Measurements from ENCODE around the gene EXOC7.
A peak's percentile ranks its signal among the peaks of the same experiment; 100 is the strongest.

The EXOC7 gene

DNA sequence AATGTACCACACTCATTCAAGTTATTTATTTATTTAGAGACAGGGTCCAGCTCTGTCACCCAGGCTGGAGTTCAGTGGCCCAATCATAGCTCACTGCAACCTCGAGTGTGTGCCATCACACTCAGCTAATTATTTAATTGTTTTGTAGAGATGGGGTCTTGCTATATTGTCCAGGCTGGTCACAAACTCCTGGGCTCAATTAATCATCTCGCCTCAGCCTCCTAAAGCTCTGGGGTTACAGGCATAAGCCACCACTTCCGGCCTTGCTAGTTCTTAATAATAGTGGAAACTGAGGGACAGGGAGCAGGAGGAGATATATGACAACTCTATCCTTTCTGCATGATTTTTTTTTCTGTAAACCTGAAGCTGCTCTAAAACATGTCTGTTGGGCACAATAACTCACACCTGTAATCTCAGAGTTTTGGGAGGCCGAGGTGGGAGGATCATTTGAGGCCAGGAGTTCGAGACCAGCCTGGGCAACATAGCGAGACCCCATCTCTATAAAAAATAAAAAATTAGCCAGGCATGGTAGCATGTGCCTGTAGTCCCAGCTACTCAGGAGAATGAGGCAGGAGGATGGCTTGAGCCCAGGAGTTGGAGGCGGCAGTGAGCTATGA, 11.7 kb upstream of the EXOC7 start:
- no peaks in the 10 kb centered on the region for H3K9me3 ChIP-seq (ENCODE audit: low read depth, low read length)
- no peaks in the 10 kb centered on the region for H3K36me3 ChIP-seq (ENCODE audit: insufficient read depth, low read length)
- TF ChIP-seq FOXP2 (optimal IDR thresholded peaks at IDR 0.05; ENCODE audit: control extremely low read depth, extremely low read length, insufficient read depth) = no peak
- no peak for TF ChIP-seq POLR2AphosphoS5 (IDR thresholded peaks at IDR 0.05; ENCODE audit: borderline replicate concordance, low read depth, low read length)
- no peak for TF ChIP-seq EZH2 (IDR thresholded peaks at IDR 0.05)

DNA sequence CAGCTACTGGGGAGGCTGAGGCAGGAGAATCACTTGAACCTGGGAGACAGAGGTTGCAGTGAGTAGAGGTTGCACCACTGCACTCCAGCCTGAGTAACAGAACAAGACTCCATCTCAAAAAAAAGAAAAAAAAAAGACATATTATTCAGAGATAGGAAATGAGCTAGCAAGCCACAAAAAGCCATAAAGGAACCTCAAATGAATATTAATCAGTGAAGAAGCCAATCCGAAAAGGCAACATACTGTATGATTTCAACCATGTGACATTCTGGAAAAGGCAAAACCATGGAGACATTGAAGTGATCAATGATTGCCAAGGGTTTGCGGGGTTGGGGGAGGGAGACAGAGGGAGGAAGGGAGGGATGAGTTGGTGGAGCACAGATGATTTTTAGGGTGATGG, 8.4 kb upstream of the EXOC7 start:
- Histone ChIP-seq H3K27ac (peak overlapping the region; percentile 72), H3K4me3 (no peak overlapping the region; the same call in 1 of the 2 replicates), H3K36me3 (ENCODE audit: insufficient read depth, low read length) (no peaks in the 10 kb centered on the region), H3K9ac (ENCODE audit: insufficient read length) (no peak overlapping the region), H3K9me3 (ENCODE audit: low read depth, low read length) (no peaks in the 10 kb centered on the region)
- DNase-seq (ENCODE audit: low read depth, low spot score) = peak; percentile 52
- TF ChIP-seq FOXP2 (optimal IDR thresholded peaks at IDR 0.05; ENCODE audit: control extremely low read depth, extremely low read length, insufficient read depth) (no peak), POLR2AphosphoS5 (IDR thresholded peaks at IDR 0.05; ENCODE audit: borderline replicate concordance, low read depth, low read length) (no peak), EZH2 (IDR thresholded peaks at IDR 0.05) (no peak)

More for the DNA sequence above, 11.7 kb upstream of the EXOC7 start:
- Histone ChIP-seq H3K9ac (ENCODE audit: insufficient read length) (no peak overlapping the region), H3K4me3 (no peak overlapping the region), H3K27ac (no peak overlapping the region)
- DNase-seq (ENCODE audit: low read depth, low spot score) = no peak

DNA sequence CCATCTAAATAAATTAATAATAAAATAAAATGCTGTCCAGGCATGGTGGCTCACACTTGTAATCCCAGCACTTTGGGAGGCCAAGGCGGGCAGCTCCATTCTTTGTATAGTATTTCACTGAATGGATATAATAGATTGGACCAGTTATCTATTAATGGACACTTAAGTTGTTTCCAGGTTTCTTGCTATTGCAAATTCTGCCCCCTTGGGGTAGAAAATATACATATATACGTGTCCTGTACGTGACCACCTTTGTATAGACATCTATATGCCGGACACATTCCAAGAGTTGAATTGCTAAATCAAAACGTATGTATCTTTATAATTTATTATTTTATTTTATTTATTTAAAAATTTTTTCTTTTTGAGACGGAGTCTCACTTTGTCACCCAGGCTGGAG, 3.9 kb upstream of the EXOC7 start:
- TF ChIP-seq POLR2AphosphoS5 (IDR thresholded peaks at IDR 0.05; ENCODE audit: borderline replicate concordance, low read depth, low read length) = no peak
- TF ChIP-seq FOXP2 (optimal IDR thresholded peaks at IDR 0.05; ENCODE audit: control extremely low read depth, extremely low read length, insufficient read depth) = no peak
- no peak for TF ChIP-seq EZH2 (IDR thresholded peaks at IDR 0.05)
- no peaks in the 10 kb centered on the region for H3K9me3 ChIP-seq (ENCODE audit: low read depth, low read length)
- no peak overlapping the region for H3K4me3 ChIP-seq
- DNase-seq (ENCODE audit: low read depth, low spot score) = no peak
- H3K9ac ChIP-seq (ENCODE audit: insufficient read length) = no peak overlapping the region
- no peak overlapping the region for H3K27ac ChIP-seq
- no peaks in the 10 kb centered on the region for H3K36me3 ChIP-seq (ENCODE audit: insufficient read depth, low read length)

DNA sequence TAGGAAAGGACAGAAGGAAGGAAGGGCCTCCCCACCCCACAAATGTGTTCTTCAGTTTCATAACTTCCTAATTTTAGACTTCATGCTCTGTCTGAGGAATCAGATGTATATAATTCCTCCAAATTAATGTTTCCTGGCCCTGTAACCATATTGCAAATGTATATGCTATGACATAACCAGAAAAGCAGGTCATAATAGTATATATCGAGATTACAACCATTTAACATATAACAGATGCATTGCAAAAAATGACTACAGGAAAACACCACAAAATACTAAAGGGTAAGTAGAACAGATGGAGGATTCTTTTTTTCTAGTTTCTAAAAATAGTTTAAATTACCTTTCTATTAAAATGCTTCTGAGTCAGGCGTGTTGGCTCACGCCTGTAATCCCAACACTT, 3.1 kb upstream of the EXOC7 start:
- Histone ChIP-seq H3K9me3 (ENCODE audit: low read depth, low read length) (no peaks in the 10 kb centered on the region), H3K36me3 (ENCODE audit: insufficient read depth, low read length) (peaks cover 4% of the 10 kb centered on the region; the same call in 1 of the 2 replicates), H3K4me3 (no peak overlapping the region), H3K9ac (ENCODE audit: insufficient read length) (peak overlapping the region; percentile 25), H3K27ac (peak overlapping the region; percentile 86)
- TF ChIP-seq FOXP2 (optimal IDR thresholded peaks at IDR 0.05; ENCODE audit: control extremely low read depth, extremely low read length, insufficient read depth) = no peak
- DNase-seq (ENCODE audit: low read depth, low spot score) = no peak

DNA sequence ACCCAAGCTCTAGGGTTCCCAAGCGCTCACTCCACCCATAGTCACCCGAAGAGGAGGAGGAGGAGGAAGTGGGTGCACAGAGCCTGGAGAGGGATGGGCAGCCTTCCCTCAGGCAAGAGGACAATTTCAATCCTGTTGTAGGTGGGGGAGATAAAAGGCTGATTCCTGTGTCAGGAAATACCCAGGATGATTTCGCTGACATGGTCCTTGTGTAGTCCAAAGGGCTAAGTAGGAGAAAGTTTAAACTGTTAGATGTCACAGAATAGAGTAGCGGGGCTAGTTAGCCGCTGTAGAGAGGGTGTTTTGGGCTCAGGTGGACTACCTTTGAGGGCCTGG, 1.3 kb upstream of the EXOC7 start:
- H3K4me3 ChIP-seq = no peak overlapping the region
- H3K9ac ChIP-seq (ENCODE audit: insufficient read length) = no peak overlapping the region
- H3K9me3 ChIP-seq (ENCODE audit: low read depth, low read length) = no peaks in the 10 kb centered on the region
- H3K36me3 ChIP-seq (ENCODE audit: insufficient read depth, low read length) = peaks cover 15% of the 10 kb centered on the region
- DNase-seq (ENCODE audit: low read depth, low spot score) = no peak
- TF ChIP-seq POLR2AphosphoS5 (IDR thresholded peaks at IDR 0.05; ENCODE audit: borderline replicate concordance, low read depth, low read length) (no peak), FOXP2 (optimal IDR thresholded peaks at IDR 0.05; ENCODE audit: control extremely low read depth, extremely low read length, insufficient read depth) (no peak), EZH2 (IDR thresholded peaks at IDR 0.05) (no peak)
- no peak overlapping the region for H3K27ac ChIP-seq

DNA sequence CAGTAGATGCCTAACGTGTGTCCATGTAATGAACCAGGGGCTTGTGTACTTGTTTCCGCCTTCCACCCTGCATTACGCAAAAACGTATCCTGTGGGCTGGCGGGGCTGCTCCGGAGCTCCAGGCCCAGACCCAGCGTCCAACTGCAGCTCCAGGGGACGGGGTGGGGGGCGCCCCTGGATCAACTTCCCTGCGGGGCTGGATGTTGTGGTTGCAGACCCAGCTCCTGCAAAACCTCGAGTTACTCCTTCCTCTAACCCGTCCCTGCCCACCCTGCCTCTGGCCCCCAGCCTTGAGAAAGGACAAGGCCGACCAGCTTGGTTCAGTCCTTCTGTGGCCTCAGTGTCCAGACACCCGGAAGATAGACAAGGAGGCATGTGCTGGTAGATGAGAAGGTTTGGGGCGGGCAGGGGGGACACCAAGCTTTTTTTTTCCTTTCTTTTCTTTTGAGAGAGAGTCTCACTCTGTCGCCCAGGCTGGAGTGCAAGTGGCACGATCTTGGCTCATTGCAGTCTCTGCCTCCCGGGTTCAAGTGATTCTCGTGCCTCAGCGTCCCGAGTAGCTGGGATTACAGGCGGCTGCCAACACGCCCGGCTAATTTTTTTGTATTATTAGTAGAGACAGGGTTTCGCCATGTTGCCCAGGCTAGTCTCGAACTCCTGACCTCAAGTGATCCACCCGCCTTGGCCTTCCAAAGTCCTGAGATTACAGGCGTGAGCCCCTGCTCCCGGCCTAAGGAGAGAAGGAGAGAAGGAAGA, 731 bp upstream of the EXOC7 start:
- peaks cover 21% of the 10 kb centered on the region for H3K36me3 ChIP-seq (ENCODE audit: insufficient read depth, low read length)
- peak overlapping the region; percentile 95 for H3K4me3 ChIP-seq
- H3K27ac ChIP-seq = peak overlapping the region; percentile 69
- no peak for TF ChIP-seq POLR2AphosphoS5 (IDR thresholded peaks at IDR 0.05; ENCODE audit: borderline replicate concordance, low read depth, low read length)
- no peak for TF ChIP-seq FOXP2 (optimal IDR thresholded peaks at IDR 0.05; ENCODE audit: control extremely low read depth, extremely low read length, insufficient read depth)
- TF ChIP-seq EZH2 (IDR thresholded peaks at IDR 0.05) = no peak
- DNase-seq (ENCODE audit: low read depth, low spot score) = no peak
- H3K9me3 ChIP-seq (ENCODE audit: low read depth, low read length) = no peaks in the 10 kb centered on the region
- peak overlapping the region; percentile 76 for H3K9ac ChIP-seq (ENCODE audit: insufficient read length)

DNA sequence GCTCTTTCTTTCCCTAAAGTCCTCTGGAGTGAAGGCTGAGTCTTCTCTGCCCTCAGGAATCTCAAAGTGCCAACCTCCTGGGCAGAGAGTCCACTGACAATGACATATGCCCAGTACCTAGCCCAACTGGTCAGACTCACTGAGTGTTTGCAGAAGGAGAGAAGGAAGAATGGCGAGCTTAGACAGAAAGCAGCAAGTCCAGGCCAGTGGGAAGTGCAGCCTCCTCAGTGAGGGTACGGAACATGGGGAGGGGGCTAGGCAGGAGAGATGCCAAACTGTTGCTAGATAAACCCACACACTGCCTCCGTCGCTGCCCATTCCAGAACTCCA, 678 bp downstream of the EXOC7 start:
- no peak for TF ChIP-seq FOXP2 (optimal IDR thresholded peaks at IDR 0.05; ENCODE audit: control extremely low read depth, extremely low read length, insufficient read depth)
- TF ChIP-seq EZH2 (IDR thresholded peaks at IDR 0.05) = no peak
- no peak for TF ChIP-seq POLR2AphosphoS5 (IDR thresholded peaks at IDR 0.05; ENCODE audit: borderline replicate concordance, low read depth, low read length)

DNA sequence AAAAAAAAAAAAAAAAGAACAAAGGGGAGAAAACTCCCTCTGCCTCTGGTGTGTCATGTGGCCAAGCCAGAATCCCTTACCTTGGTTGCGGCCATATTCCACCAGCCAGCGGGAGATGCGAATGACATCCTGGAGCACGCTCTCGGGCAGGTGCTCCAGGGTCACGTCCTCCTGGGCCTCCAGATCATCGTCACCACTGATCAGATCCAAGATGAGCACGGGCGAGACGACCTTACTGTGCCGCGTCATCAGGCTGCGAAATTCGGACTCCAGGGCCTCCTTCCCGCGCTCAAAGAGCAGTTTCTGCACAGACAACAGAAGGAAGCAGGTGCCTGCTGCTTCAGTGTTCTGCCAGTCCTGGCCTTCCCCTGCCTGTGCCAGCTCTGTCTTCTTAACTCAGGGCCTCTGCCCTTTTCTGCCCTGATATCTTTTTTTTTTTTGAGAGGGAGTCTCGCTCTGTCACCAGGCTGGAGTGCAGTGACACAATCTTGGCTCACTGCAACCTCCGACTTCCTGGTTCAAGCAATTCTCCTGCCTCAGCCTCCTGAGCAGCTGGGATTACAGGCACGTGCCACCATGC, 5.8 kb downstream of the EXOC7 start:
- no peak overlapping the region for H3K9ac ChIP-seq (ENCODE audit: insufficient read length)
- no peak for TF ChIP-seq EZH2 (IDR thresholded peaks at IDR 0.05)
- H3K36me3 ChIP-seq (ENCODE audit: insufficient read depth, low read length) = peaks cover 58% of the 10 kb centered on the region
- H3K27ac ChIP-seq = no peak overlapping the region
- no peak overlapping the region for H3K4me3 ChIP-seq
- no peak for DNase-seq (ENCODE audit: low read depth, low spot score)
- no peaks in the 10 kb centered on the region for H3K9me3 ChIP-seq (ENCODE audit: low read depth, low read length)

More for the DNA sequence above, 678 bp downstream of the EXOC7 start:
- DNase-seq (ENCODE audit: low read depth, low spot score) = no peak
- H3K4me3 ChIP-seq = peak overlapping the region; percentile 95
- no peaks in the 10 kb centered on the region for H3K9me3 ChIP-seq (ENCODE audit: low read depth, low read length)
- H3K27ac ChIP-seq = no peak overlapping the region
- peaks cover 24% of the 10 kb centered on the region for H3K36me3 ChIP-seq (ENCODE audit: insufficient read depth, low read length)
- H3K9ac ChIP-seq (ENCODE audit: insufficient read length) = peak overlapping the region; percentile 76

Measured in SK-N-MC (cell line).